Ishikawa (cell line): Measurements from ENCODE around the gene LPIN2.

Experiments used
- CEBPB ChIP-seq: IDR thresholded peaks from 2 replicates; pipeline ENCODE4 v1.6.1; 2012
- CREB1 ChIP-seq: IDR thresholded peaks from 2 replicates; pipeline ENCODE4 v1.6.1; 2012; ENCODE audit warnings: low read depth
- EGR1 ChIP-seq: IDR thresholded peaks from 2 replicates; pipeline ENCODE4 v1.6.1; 2012
- EP300 ChIP-seq: IDR thresholded peaks from 2 replicates; pipeline ENCODE4 v1.6.1; 2012; ENCODE audit warnings: borderline replicate concordance
- FOXM1 ChIP-seq: IDR thresholded peaks from 2 replicates; pipeline ENCODE4 v1.6.1; 2012; ENCODE audit warnings: low read depth, borderline replicate concordance
- MAX ChIP-seq: IDR thresholded peaks from 2 replicates; pipeline ENCODE4 v1.6.1; 2012
- NFIC ChIP-seq: IDR thresholded peaks from 2 replicates; pipeline ENCODE4 v1.6.1; 2012
- RAD21 ChIP-seq: IDR thresholded peaks from 2 replicates; pipeline ENCODE4 v1.6.1; 2012; ENCODE audit warnings: low read depth
- TAF1 ChIP-seq: IDR thresholded peaks from 2 replicates; pipeline ENCODE4 v1.6.1; 2012; ENCODE audit warnings: low read depth, mild to moderate bottlenecking
- TCF12 ChIP-seq: IDR thresholded peaks from 2 replicates; pipeline ENCODE4 v1.6.1; 2012; ENCODE audit warnings: low read depth
- TEAD4 ChIP-seq: IDR thresholded peaks from 2 replicates; pipeline ENCODE4 v1.6.1; 2012
- YY1 ChIP-seq: IDR thresholded peaks from 2 replicates; pipeline ENCODE4 v1.6.1; 2012; ENCODE audit warnings: low read depth
- ZBTB7A ChIP-seq: IDR thresholded peaks from 2 replicates; pipeline ENCODE4 v1.6.1; 2012; ENCODE audit warnings: low read depth
- TF ChIP-seq, protein P1 (sequence below): IDR thresholded peaks from 2 replicates; pipeline ENCODE4 v1.6.1; 2012
- TF ChIP-seq, protein P2 (sequence below): IDR thresholded peaks from 2 replicates; pipeline ENCODE4 v1.6.1; 2012; ENCODE audit warnings: low read depth, mild to moderate bottlenecking

The LPIN2 gene

DNA sequence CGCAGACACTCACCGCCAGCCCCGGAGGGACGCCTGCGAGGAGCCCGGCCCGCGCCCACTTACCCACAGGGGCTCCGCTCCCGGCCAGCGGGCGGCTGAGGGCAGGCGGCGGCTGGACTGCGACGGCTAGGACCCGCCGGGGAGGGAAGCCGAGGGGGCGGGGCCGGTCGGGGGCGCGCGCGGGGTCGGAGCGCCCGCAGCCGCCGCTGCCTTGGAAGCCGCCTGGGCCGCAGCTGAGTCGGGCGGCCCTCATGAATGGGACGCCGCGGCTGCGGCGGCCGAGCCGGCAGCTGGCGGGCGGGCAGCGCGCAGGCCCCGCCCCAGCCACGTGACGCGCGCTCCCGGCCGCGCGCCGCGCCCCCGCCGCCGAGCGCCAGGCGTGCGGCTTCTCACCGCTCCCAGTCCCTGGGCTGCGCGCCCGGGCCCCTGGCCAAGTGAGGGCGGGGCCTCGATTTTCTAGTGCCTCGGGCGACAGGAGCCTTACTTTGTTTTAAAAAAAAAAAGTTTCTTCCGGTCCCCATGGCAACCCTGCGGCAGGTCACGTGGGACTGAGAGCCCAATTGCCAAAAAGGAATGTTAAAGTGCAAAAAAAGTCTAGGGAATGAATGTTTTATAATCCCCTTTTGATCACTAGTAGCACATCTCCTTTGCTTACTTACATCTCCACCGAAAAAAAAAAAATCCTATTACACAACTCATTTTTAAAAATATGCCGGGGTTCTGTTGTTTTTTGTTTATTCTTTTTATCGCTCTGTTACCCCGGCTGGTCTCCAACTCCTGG, at the start of gene LPIN2:
Gene LPIN2, minus strand, starts transcription at position 121 of the 781 bp plus-strand sequence. CDS start 52,304 bp downstream, outside the sequence.
- no peak for TF ChIP-seq EP300
- TF ChIP-seq TAF1: no peak; the same call in 1 of the 2 replicates
- TF ChIP-seq RAD21: no peak
- TF ChIP-seq FOXM1: no peak
- no peak for TF ChIP-seq EGR1
- TF ChIP-seq CREB1: no peak
- peak; percentile 96 for TF ChIP-seq NFIC
- no peak for TF ChIP-seq TEAD4
- TF ChIP-seq YY1: 0 out of 2 replicates have a peak, but pooled peaks have one; percentile 18
- TF ChIP-seq CEBPB: no peak
- TF ChIP-seq, protein P1, sequence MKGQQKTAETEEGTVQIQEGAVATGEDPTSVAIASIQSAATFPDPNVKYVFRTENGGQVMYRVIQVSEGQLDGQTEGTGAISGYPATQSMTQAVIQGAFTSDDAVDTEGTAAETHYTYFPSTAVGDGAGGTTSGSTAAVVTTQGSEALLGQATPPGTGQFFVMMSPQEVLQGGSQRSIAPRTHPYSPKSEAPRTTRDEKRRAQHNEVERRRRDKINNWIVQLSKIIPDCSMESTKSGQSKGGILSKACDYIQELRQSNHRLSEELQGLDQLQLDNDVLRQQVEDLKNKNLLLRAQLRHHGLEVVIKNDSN: peak; percentile 95
- TF ChIP-seq MAX: no peak
- no peak for TF ChIP-seq ZBTB7A
- TF ChIP-seq, protein P2, sequence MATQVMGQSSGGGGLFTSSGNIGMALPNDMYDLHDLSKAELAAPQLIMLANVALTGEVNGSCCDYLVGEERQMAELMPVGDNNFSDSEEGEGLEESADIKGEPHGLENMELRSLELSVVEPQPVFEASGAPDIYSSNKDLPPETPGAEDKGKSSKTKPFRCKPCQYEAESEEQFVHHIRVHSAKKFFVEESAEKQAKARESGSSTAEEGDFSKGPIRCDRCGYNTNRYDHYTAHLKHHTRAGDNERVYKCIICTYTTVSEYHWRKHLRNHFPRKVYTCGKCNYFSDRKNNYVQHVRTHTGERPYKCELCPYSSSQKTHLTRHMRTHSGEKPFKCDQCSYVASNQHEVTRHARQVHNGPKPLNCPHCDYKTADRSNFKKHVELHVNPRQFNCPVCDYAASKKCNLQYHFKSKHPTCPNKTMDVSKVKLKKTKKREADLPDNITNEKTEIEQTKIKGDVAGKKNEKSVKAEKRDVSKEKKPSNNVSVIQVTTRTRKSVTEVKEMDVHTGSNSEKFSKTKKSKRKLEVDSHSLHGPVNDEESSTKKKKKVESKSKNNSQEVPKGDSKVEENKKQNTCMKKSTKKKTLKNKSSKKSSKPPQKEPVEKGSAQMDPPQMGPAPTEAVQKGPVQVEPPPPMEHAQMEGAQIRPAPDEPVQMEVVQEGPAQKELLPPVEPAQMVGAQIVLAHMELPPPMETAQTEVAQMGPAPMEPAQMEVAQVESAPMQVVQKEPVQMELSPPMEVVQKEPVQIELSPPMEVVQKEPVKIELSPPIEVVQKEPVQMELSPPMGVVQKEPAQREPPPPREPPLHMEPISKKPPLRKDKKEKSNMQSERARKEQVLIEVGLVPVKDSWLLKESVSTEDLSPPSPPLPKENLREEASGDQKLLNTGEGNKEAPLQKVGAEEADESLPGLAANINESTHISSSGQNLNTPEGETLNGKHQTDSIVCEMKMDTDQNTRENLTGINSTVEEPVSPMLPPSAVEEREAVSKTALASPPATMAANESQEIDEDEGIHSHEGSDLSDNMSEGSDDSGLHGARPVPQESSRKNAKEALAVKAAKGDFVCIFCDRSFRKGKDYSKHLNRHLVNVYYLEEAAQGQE: no peak
- peak; percentile 36; the same call in 1 of the 2 replicates for TF ChIP-seq TCF12

DNA sequence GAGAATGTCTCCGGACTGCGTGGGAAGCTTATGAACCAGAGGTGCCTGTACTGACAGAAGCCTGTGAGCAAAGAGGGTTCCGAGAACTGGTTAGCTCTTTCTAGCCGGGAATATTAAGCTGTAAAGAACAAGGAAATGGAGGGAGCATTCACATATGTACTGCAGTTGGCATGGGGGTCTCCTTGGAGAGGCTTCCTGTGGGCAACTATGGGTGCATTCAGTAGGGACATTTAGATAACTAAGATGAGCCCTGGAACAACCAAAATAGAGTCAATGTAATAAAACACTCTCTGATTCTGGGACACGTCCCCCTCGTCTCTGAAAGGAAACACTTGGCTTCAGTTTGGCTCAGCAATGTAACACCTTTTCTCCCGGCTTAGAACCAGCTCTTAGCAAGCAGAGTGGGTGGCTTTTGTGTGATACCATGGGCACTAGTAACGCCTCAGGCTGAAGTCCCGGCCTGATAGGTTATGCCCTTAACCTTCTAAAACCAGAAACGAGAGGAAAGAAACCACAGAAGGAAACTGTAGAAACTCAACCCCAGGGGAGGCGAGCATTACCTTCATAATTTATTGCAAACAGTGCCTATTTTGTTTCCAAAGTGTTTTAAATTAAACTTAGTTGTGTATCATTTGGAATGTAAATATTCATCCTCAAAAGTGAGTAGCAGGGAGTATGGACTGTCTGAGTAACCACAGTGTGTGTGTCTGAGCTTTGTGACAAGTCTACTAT, 48.8 kb upstream of the LPIN2 start:
- TF ChIP-seq CREB1: no peak
- TF ChIP-seq EGR1: no peak
- no peak for TF ChIP-seq EP300
- no peak for TF ChIP-seq RAD21
- TF ChIP-seq TAF1: no peak
- TF ChIP-seq, protein P2: no peak
- TF ChIP-seq TCF12: no peak
- TF ChIP-seq ZBTB7A: no peak

DNA sequence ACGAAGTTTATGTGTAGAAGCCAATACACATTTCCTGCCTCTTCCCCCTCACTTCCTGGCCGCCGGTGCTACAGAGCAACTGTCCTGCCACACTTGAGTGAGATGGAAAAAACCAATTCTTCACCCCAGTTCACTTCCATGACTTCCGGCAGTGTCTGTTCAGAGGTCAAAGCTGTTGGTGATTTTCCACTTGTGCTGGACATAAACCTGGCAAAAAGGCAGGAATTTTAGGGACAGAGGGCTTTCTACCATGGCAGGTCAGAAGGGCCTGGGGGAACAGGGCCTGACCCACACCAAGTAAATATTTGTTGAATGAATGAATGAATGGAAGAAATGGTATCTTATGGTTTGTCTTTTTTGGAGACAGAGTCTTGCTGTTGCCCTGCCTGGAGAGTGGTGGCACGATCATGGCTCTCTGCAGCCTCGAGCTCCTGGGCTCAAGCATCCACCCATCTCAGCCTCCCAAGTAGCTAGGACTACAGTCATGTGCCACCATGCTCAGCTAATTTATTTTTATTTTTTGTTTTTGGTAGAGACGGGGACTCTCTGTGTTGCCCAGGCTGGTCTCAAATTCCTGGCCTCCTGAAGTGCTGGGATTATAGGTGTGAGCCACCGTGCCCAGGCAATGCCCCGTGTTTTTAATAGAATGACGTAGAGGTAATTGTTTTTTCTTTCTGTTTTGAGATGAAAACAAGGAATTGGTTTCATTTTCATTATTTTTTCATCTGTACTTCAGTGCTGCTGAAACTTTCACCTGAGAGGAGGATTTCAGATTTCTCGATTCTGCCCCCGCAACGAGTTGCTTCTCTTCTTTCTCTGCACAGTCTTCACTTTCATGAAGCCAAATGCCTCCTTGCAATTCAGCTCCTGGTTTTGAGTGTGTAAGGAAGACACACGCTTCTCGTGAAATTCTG, 48.0 kb upstream of the LPIN2 start:
- TF ChIP-seq CREB1 (no peak), NFIC (no peak), EGR1 (no peak), CEBPB (no peak), TCF12 (no peak), EP300 (no peak), MAX (no peak), FOXM1 (no peak), ZBTB7A (no peak), TEAD4 (no peak), TAF1 (no peak), YY1 (no peak), RAD21 (no peak)
- TF ChIP-seq, protein P1: no peak
- TF ChIP-seq, protein P2: no peak
